ENCODE data around the gene TMEM41B. TPM values are rescaled to one million over a fixed set of nuclear protein-coding genes. Genes with fewer than 3 reads are reported as not detected.
"Not testable (repeated sequence)": the region's sequence is repeated elsewhere in the genome, so short reads cannot be mapped to it uniquely, and the experiment has no call there.

Gene TMEM41B
- total RNA-seq, 3 donors from 2014 or later: 33.2 to 57.9 (median 54.0) TPM

DNA sequence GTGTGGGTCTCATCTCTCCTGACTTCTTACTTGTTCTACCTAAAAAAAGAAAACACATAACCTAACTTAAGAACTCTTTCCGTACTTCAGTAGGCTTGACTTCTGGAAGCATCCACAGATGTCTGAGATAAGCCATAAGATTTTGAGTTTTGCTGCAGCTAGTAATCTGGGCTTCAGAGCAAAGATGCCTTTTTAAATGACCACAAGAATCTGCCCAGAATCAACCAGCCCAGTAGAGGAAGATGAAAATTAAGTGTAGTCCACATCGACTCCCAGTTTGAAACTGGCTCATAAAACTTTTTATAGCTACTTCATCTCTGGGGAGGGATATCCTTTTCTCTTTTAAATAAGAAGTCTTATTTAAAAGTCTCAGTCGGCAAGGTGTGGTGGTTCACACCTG is 60.0 kb downstream of the TMEM41B start:
- Histone ChIP-seq H3K4me3 (no peak overlapping the region), H3K9me3 (no peaks in the 10 kb centered on the region), H3K36me3 (ENCODE audit: low read depth) (no peaks in the 10 kb centered on the region), H3K4me1 (ENCODE audit: low read depth) (no peaks in the 10 kb centered on the region)
- intact Hi-C loops (cut with DNase I, micrococcal nuclease): no loop called here
- TF ChIP-seq, protein P1, sequence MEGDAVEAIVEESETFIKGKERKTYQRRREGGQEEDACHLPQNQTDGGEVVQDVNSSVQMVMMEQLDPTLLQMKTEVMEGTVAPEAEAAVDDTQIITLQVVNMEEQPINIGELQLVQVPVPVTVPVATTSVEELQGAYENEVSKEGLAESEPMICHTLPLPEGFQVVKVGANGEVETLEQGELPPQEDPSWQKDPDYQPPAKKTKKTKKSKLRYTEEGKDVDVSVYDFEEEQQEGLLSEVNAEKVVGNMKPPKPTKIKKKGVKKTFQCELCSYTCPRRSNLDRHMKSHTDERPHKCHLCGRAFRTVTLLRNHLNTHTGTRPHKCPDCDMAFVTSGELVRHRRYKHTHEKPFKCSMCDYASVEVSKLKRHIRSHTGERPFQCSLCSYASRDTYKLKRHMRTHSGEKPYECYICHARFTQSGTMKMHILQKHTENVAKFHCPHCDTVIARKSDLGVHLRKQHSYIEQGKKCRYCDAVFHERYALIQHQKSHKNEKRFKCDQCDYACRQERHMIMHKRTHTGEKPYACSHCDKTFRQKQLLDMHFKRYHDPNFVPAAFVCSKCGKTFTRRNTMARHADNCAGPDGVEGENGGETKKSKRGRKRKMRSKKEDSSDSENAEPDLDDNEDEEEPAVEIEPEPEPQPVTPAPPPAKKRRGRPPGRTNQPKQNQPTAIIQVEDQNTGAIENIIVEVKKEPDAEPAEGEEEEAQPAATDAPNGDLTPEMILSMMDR (IDR thresholded peaks at IDR 0.05): no peak
- ATAC-seq: no peak
- DNase-seq: no peak

- no peaks in the 10 kb centered on the region for H3K9me3 ChIP-seq
- H3K4me3 ChIP-seq: no peak overlapping the region
- intact Hi-C loops (cut with DNase I, micrococcal nuclease): no loop called here
- TF ChIP-seq, protein P1 (IDR thresholded peaks at IDR 0.05): no peak
- DNase-seq (no peak), ATAC-seq (no peak)
- H3K4me1 ChIP-seq (ENCODE audit: low read depth): no peaks in the 10 kb centered on the region
- H3K36me3 ChIP-seq (ENCODE audit: low read depth): no peaks in the 10 kb centered on the region
Observed at GRCh38 chr11:9253086-9253485, 61.3 kb downstream of the TMEM41B start.

GRCh38 chr11:9251311-9251710 is 63.1 kb downstream of the TMEM41B start:
- DNase-seq: no peak
- TF ChIP-seq, protein P1 (IDR thresholded peaks at IDR 0.05): no peak
- no peak overlapping the region for H3K4me3 ChIP-seq
- ATAC-seq: no peak
- intact Hi-C loops (cut with DNase I, micrococcal nuclease): no loop called here
- H3K4me1 ChIP-seq (ENCODE audit: low read depth): no peaks in the 10 kb centered on the region
- H3K9me3 ChIP-seq: no peaks in the 10 kb centered on the region
- no peaks in the 10 kb centered on the region for H3K36me3 ChIP-seq (ENCODE audit: low read depth)

- intact Hi-C loops (cut with DNase I, micrococcal nuclease): no loop called here
- Histone ChIP-seq H3K36me3 (ENCODE audit: low read depth) (no peaks in the 10 kb centered on the region), H3K4me1 (ENCODE audit: low read depth) (no peaks in the 10 kb centered on the region), H3K9me3 (no peaks in the 10 kb centered on the region), H3K4me3 (no peak overlapping the region)
- DNase-seq (no peak), ATAC-seq (peak; percentile 35)
- TF ChIP-seq, protein P1 (IDR thresholded peaks at IDR 0.05): no peak
Observed at GRCh38 chr11:9250139-9250582, 64.2 kb downstream of the TMEM41B start.

DNA sequence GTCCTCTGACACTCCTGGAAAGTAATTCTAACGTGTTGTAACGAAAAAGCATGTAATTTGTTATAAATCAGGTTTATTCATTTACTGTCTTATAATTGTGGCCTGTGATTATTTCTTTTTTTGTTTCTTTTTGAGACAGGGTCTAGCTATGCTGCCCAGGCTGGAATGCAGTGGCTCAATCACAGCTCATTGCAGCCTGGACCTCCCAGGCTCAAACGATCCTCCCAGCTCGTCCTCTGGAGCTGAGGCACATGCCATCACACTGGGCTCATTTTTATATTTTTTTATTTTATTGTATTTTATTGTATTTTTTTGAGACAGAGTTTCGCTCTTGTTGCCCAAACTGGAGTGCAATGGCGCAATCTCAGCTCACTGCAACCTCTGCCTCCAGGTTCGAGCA is 65.1 kb downstream of the TMEM41B start:
- Histone ChIP-seq H3K4me3 (no peak overlapping the region), H3K4me1 (ENCODE audit: low read depth) (no peaks in the 10 kb centered on the region), H3K36me3 (ENCODE audit: low read depth) (no peaks in the 10 kb centered on the region), H3K9me3 (no peaks in the 10 kb centered on the region)
- intact Hi-C loops (cut with DNase I, micrococcal nuclease): no loop called here
- TF ChIP-seq, protein P1 (IDR thresholded peaks at IDR 0.05): no peak
- ATAC-seq (no peak), DNase-seq (no peak)

DNA sequence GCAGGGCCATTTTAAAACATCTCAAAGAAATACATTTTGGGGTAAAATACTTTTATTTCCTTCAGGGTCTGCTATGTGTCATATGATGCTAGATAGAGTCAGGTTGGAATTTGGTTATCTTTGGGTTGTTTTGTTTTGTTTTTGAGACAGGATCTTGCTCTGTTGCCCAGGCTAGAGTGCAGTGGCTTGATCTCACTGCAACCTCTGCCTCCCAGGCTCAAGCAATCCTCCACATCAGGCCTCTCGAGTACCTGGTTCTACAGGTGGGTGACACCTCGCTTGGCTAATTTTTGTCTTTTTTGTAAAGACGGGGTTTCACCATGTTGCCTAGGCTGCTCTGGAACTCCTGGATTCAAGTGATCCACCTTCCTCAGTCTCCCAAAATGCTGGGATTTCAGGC is 66.5 kb downstream of the TMEM41B start:
- H3K36me3 ChIP-seq (ENCODE audit: low read depth): no peaks in the 10 kb centered on the region
- no peak for DNase-seq

DNA sequence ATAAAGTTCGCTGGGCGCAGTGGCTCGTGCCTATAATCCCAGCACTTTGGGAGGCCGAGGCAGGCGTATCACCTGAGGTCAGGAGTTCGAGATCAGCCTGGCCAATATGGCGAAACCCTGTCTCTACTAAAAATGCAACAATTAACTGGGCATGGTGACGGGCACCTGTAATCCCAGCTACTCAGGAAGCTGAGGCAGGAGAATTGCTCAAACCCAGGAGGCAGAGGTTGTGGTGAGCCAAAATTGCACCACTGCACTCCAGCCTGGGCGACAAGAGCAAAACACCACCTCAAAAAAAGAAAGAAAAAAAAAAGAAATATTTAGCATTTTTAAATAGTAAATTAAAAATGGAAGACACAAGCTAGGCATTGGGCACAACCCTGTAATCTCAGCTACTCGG is 78.2 kb downstream of the TMEM41B start:
- intact Hi-C loops (cut with DNase I, micrococcal nuclease): not testable (repeated sequence)

More for the DNA sequence above, 66.5 kb downstream of the TMEM41B start:
- no peak for ATAC-seq
- H3K4me3 ChIP-seq: no peak overlapping the region
- TF ChIP-seq, protein P1 (IDR thresholded peaks at IDR 0.05): no peak
- intact Hi-C loops (cut with DNase I, micrococcal nuclease): no loop called here
- no peaks in the 10 kb centered on the region for H3K9me3 ChIP-seq
- no peaks in the 10 kb centered on the region for H3K4me1 ChIP-seq (ENCODE audit: low read depth)

More for the DNA sequence above, 78.2 kb downstream of the TMEM41B start:
- H3K9me3 ChIP-seq; H3K36me3 ChIP-seq (ENCODE audit: low read depth); H3K4me3 ChIP-seq; DNase-seq; ATAC-seq; H3K4me1 ChIP-seq (ENCODE audit: low read depth): not testable (repeated sequence)

All from mucosa of descending colon (tissue), 3 donors.